Neuronal stem cell (in vitro differentiated cells): Measurements from ENCODE around the gene UNC80.

Source experiments
- DNase-seq: peaks from one replicate; pipeline ENCODE4 v3.0.0-alpha.2; 2013; ENCODE audit warnings: low spot score
- H2AFZ ChIP-seq: one replicate; pipeline ENCODE4 v1.6.1; 2013; ENCODE audit warnings: mild to moderate bottlenecking, low read length, inconsistent platforms
- H2AK5ac ChIP-seq: 2 replicates; pipeline ENCODE4 v1.6.1; 2013; ENCODE audit warnings: low read depth, mild to moderate bottlenecking, inconsistent platforms, low read length, moderate library complexity, mixed read lengths
- H2BK120ac ChIP-seq: 2 replicates; pipeline ENCODE4 v1.6.1; 2013; ENCODE audit warnings: low read depth, mild to moderate bottlenecking, inconsistent platforms, low read length, moderate library complexity, mixed read lengths
- H2BK12ac ChIP-seq: one replicate; pipeline ENCODE4 v1.6.1; 2013; ENCODE audit warnings: low read length, inconsistent platforms
- H2BK15ac ChIP-seq: 2 replicates; pipeline ENCODE4 v1.6.1; 2013; ENCODE audit warnings: mild to moderate bottlenecking, low read length, inconsistent platforms, mixed read lengths
- H2BK5ac ChIP-seq: one replicate; pipeline ENCODE4 v1.6.1; 2013; ENCODE audit warnings: inconsistent platforms, mild to moderate bottlenecking, low read length, moderate library complexity
- H3K14ac ChIP-seq: one replicate; pipeline ENCODE4 v1.6.1; 2013; ENCODE audit warnings: low read length, inconsistent platforms
- H3K18ac ChIP-seq: 2 replicates; pipeline ENCODE4 v1.6.1; 2013; ENCODE audit warnings: low read length, inconsistent platforms
- H3K23ac ChIP-seq: 2 replicates; pipeline ENCODE4 v1.6.1; 2013; ENCODE audit warnings: low read depth, mild to moderate bottlenecking, mixed read lengths, low read length, inconsistent platforms; ENCODE audit not compliant: poor library complexity
- H3K27ac ChIP-seq: replicated peaks from 3 replicates; pipeline ENCODE4 v1.5.1; 2013; ENCODE audit warnings: low read length, inconsistent platforms
- H3K27me3 ChIP-seq, 3 experiments: 2 replicates each; pipeline ENCODE4 v1.6.1; 2013; ENCODE audit warnings: low read length in 3 of 3, mild to moderate bottlenecking in 2 of 3, inconsistent platforms in 1 of 3, low read depth in 1 of 3, mixed read lengths in 1 of 3, moderate library complexity in 1 of 3; ENCODE audit not compliant: control insufficient read depth in 3 of 3, insufficient read depth in 3 of 3
- H3K36me3 ChIP-seq, 2 donors: replicated peaks in 1 of 2; 2 replicates each; pipeline ENCODE4 v1.6.1; 2013; ENCODE audit warnings: low read length in 2 of 2; ENCODE audit not compliant: control insufficient read depth in 2 of 2, insufficient read depth in 2 of 2
- H3K4ac ChIP-seq: 2 replicates; pipeline ENCODE4 v1.6.1; 2013; ENCODE audit warnings: inconsistent platforms, mild to moderate bottlenecking, low read length, moderate library complexity
- H3K4me1 ChIP-seq, 2 donors: 1 replicate in 1 of 2; 2 replicates in 1 of 2; pipeline ENCODE4 v1.6.1; 2013; ENCODE audit warnings: low read length in 2 of 2, low read depth in 1 of 2; ENCODE audit not compliant: control insufficient read depth in 2 of 2, insufficient read depth in 1 of 2
- H3K4me2 ChIP-seq: one replicate; pipeline ENCODE4 v1.6.1; 2013; ENCODE audit warnings: mild to moderate bottlenecking, low read length, inconsistent platforms; ENCODE audit not compliant: insufficient read depth, poor library complexity, severe bottlenecking
- H3K4me3 ChIP-seq, 2 donors: 2 replicates each; pipeline ENCODE4 v1.5.1; 2013; ENCODE audit warnings: low read length in 2 of 2, mild to moderate bottlenecking in 2 of 2, inconsistent platforms in 1 of 2, moderate library complexity in 1 of 2
- H3K79me1 ChIP-seq: one replicate; pipeline ENCODE4 v1.6.1; 2013; ENCODE audit warnings: low read depth, mild to moderate bottlenecking, inconsistent platforms, low read length, moderate library complexity
- H3K9ac ChIP-seq: one replicate; pipeline ENCODE4 v1.6.1; 2013; ENCODE audit warnings: mild to moderate bottlenecking, low read depth, low read length, inconsistent platforms; ENCODE audit not compliant: poor library complexity
- H3K9me3 ChIP-seq, 2 donors: replicated peaks in 1 of 2; 2 replicates each; pipeline versions ENCODE3 to v1.6.1; 2013; ENCODE audit warnings: low read length in 2 of 2, mild to moderate bottlenecking in 2 of 2, inconsistent platforms in 1 of 2, low read depth in 1 of 2, mixed read lengths in 1 of 2, moderate library complexity in 1 of 2; ENCODE audit not compliant: control insufficient read depth in 2 of 2, insufficient read depth in 1 of 2
- H4K8ac ChIP-seq: one replicate; pipeline ENCODE4 v1.6.1; 2013; ENCODE audit warnings: low read depth, mild to moderate bottlenecking, inconsistent platforms, low read length, moderate library complexity
- H4K91ac ChIP-seq: one replicate; pipeline ENCODE4 v1.6.1; 2013; ENCODE audit warnings: low read length, low read depth, mild to moderate bottlenecking, inconsistent platforms; ENCODE audit not compliant: poor library complexity
- WGBS, 2 donors: extraction: QIAGEN DNeasy Blood & Tissue Kit; methylation state at CpG; one replicate each; pipeline ENCODE4 v1.1.7; 2013; ENCODE audit warnings: missing lambda C conversion rate in 2 of 2, mixed read lengths in 1 of 2; ENCODE audit not compliant: insufficient read length in 2 of 2, insufficient replicate concordance in 1 of 2; ENCODE audit errors: extremely low coverage in 2 of 2; 5-methylcytosine and 5-hydroxymethylcytosine counted together

Gene UNC80

DNA sequence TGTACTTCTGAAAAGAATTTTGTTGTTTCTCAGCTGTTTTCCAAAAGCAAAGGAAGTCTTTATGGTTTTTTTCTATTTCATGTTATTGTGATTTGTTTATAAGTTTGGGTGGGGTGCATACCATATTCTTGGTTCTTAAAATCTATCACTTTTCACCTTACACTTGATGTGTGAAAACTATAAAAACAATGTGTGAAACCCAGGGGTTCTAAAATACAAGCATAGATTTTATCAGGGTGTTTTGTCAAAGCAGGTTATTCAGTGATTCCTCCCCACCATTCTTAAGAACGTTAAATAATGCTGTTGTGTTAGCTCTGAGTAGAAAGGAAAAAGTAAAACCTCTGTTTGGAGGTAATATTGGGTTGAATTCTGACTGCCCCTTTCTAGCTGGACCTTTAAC, 248.5 kb downstream of the UNC80 start:
- Histone ChIP-seq H4K8ac (no peak overlapping the region), H4K91ac (no peak overlapping the region), H3K9me3 (no peaks in the 10 kb centered on the region), H3K27me3 (no peaks in the 10 kb centered on the region), H3K4me2 (no peak overlapping the region), H3K27ac (no peak overlapping the region), H3K4ac (no peak overlapping the region), H2AK5ac (no peak overlapping the region), H2BK5ac (no peak overlapping the region), H2BK120ac (no peak overlapping the region), H3K18ac (no peak overlapping the region), H2BK15ac (no peak overlapping the region), H2AFZ (no peak overlapping the region), H3K36me3 (peaks cover 19 to 100% of the 10 kb centered on the region in 2 donors), H3K9ac (no peak overlapping the region), H3K23ac (no peak overlapping the region), H3K4me3 (no peak overlapping the region), H3K79me1 (no peaks in the 10 kb centered on the region), H3K4me1 (no peaks in the 10 kb centered on the region), H3K14ac (no peak overlapping the region), H2BK12ac (no peak overlapping the region)
- no peak for DNase-seq
- WGBS, 2 donors = no CpG with 5 or more reads among the region's 1 CpG

GRCh38 chr2:210022824-210023223, 251.2 kb downstream of the UNC80 start:
- Histone ChIP-seq H3K27me3 (no peaks in the 10 kb centered on the region), H2AFZ (no peak overlapping the region), H3K36me3 (peaks cover 8 to 85% of the 10 kb centered on the region in 2 donors), H3K79me1 (no peaks in the 10 kb centered on the region), H2BK5ac (no peak overlapping the region), H2BK120ac (no peak overlapping the region), H4K8ac (no peak overlapping the region), H2BK12ac (no peak overlapping the region), H3K9me3 (no peaks in the 10 kb centered on the region), H3K14ac (no peak overlapping the region), H3K9ac (no peak overlapping the region), H3K27ac (no peak overlapping the region), H3K4ac (no peak overlapping the region), H3K23ac (no peak overlapping the region), H3K4me3 (no peak overlapping the region), H2AK5ac (no peak overlapping the region), H2BK15ac (no peak overlapping the region), H3K4me2 (no peak overlapping the region), H4K91ac (no peak overlapping the region), H3K4me1 (no peaks in the 10 kb centered on the region), H3K18ac (no peak overlapping the region)
- no peak for DNase-seq
- WGBS, 2 donors = no CpG with 5 or more reads among the region's 3 CpGs

GRCh38 chr2:210027608-210028007, 256.0 kb downstream of the UNC80 start:
- Histone ChIP-seq H2AFZ (no peak overlapping the region), H3K9me3 (no peaks in the 10 kb centered on the region), H3K79me1 (no peaks in the 10 kb centered on the region), H2BK15ac (no peak overlapping the region), H2BK5ac (no peak overlapping the region), H2BK12ac (no peak overlapping the region), H3K4me1 (peaks cover 0 to 1% of the 10 kb centered on the region in 2 donors), H3K27me3 (no peaks in the 10 kb centered on the region), H3K23ac (no peak overlapping the region), H3K4me2 (no peak overlapping the region), H2AK5ac (no peak overlapping the region), H3K27ac (no peak overlapping the region), H3K14ac (no peak overlapping the region), H3K18ac (no peak overlapping the region), H3K4me3 (no peak overlapping the region), H3K9ac (no peak overlapping the region), H3K4ac (no peak overlapping the region), H4K91ac (no peak overlapping the region), H4K8ac (no peak overlapping the region), H3K36me3 (peaks cover 4 to 42% of the 10 kb centered on the region in 2 donors), H2BK120ac (no peak overlapping the region)
- WGBS, 2 donors = no CpG with 5 or more reads among the region's 2 CpGs
- DNase-seq = no peak

- no peak for DNase-seq
- Histone ChIP-seq H3K18ac (no peak overlapping the region), H2AK5ac (no peak overlapping the region), H3K36me3 (peaks cover 2 to 37% of the 10 kb centered on the region in 2 donors), H3K4me2 (no peak overlapping the region), H4K8ac (no peak overlapping the region), H3K4me3 (no peak overlapping the region), H2BK120ac (no peak overlapping the region), H3K4me1 (peaks cover 0 to 1% of the 10 kb centered on the region in 2 donors), H3K9me3 (no peaks in the 10 kb centered on the region), H2BK15ac (no peak overlapping the region), H3K27ac (no peak overlapping the region), H3K27me3 (no peaks in the 10 kb centered on the region), H3K23ac (no peak overlapping the region), H3K14ac (no peak overlapping the region), H2BK12ac (no peak overlapping the region), H3K4ac (no peak overlapping the region), H3K79me1 (no peaks in the 10 kb centered on the region), H2AFZ (no peak overlapping the region), H4K91ac (no peak overlapping the region), H3K9ac (no peak overlapping the region), H2BK5ac (no peak overlapping the region)
- no CpG with 5 or more reads among the region's 2 CpGs for WGBS, 2 donors
Measured at GRCh38 chr2:210028178-210028577, 256.5 kb downstream of the UNC80 start.
